ENCODE data around the gene CMTM3. TPM values are rescaled to one million over a fixed set of nuclear protein-coding genes. Genes with fewer than 3 reads are reported as not detected.
"Not testable (repeated sequence)": the region's sequence is repeated elsewhere in the genome, so short reads cannot be mapped to it uniquely, and the experiment has no call there.

Gene CMTM3
- 38.6 TPM for polyA plus RNA-seq (2013, experiment 1 of 2)
- 48.1 TPM for polyA plus RNA-seq (2013, experiment 2 of 2)

GRCh38 chr16:66604376-66605176 lies at the start of gene CMTM3:
TSS of gene CMTM3 (plus strand) at chr16:66604704. CDS start at chr16:66604806, 102 bp downstream.
- peak within 1 kb of the TSS; percentile 72; the same call in 1 of the 2 replicates for H3K27ac ChIP-seq (ENCODE audit: low read depth, low read length)
- peaks cover 10% of the 10 kb centered on the region for H3K4me1 ChIP-seq (ENCODE audit: insufficient read depth, low read length)
- WGBS = under 1% methylated on average over 92 of the region's 96 CpGs
- peak within 1 kb of the TSS; percentile 92 for H3K4me3 ChIP-seq (ENCODE audit: low read length)
- peak within 1 kb of the TSS; percentile 80 for H3K9ac ChIP-seq (ENCODE audit: low read depth, low read length)
- peaks cover 9% of the 10 kb centered on the region; the same call in 1 of the 2 replicates for H3K36me3 ChIP-seq (ENCODE audit: insufficient read depth, low read length)
- peaks cover 5% of the 10 kb centered on the region; the same call in 1 of the 2 replicates for H3K9me3 ChIP-seq (ENCODE audit: insufficient read depth, low read depth, low read length)
- H3K27me3 ChIP-seq (ENCODE audit: insufficient read depth, low read length) = no peaks in the 10 kb centered on the region

DNA sequence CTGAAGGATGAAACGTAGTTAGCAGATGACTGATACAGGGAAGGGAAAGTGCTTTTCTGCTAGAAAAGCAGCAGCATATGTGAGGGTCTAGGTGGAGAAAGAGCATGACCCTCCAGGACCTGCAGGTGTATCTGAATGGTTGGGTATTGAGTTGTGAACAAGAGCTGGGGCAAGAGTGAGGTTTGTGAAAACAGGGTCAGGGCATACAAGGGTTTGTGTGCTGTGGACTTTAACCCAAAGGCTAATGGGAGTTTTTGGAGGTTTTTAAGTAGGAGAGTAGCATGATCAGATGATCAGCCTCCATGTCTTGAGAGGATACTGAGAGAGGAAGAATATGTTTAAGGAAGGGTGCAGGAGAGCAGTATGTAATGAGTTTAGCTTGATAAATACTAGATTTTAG lies 44.4 kb upstream of the CMTM3 start:
- H3K27me3 ChIP-seq (ENCODE audit: insufficient read depth, low read length) = no peaks in the 10 kb centered on the region
- 94% methylated on average over 1 of the region's 1 CpG for WGBS
- no peaks in the 10 kb centered on the region for H3K4me1 ChIP-seq (ENCODE audit: insufficient read depth, low read length)
- peaks cover 6% of the 10 kb centered on the region; the same call in 1 of the 2 replicates for H3K36me3 ChIP-seq (ENCODE audit: insufficient read depth, low read length)
- no peak overlapping the region for H3K9ac ChIP-seq (ENCODE audit: low read depth, low read length)
- H3K9me3 ChIP-seq (ENCODE audit: insufficient read depth, low read depth, low read length) = no peaks in the 10 kb centered on the region
- no peak overlapping the region for H3K27ac ChIP-seq (ENCODE audit: low read depth, low read length)
- H3K4me3 ChIP-seq (ENCODE audit: low read length) = no peak overlapping the region

- Histone ChIP-seq H3K9ac (ENCODE audit: low read depth, low read length) (no peak overlapping the region), H3K9me3 (ENCODE audit: insufficient read depth, low read depth, low read length) (no peaks in the 10 kb centered on the region), H3K27me3 (ENCODE audit: insufficient read depth, low read length) (no peaks in the 10 kb centered on the region), H3K4me3 (ENCODE audit: low read length) (no peak overlapping the region), H3K27ac (ENCODE audit: low read depth, low read length) (no peak overlapping the region), H3K36me3 (ENCODE audit: insufficient read depth, low read length) (peaks cover 6% of the 10 kb centered on the region; the same call in 1 of the 2 replicates), H3K4me1 (ENCODE audit: insufficient read depth, low read length) (no peaks in the 10 kb centered on the region)
- 92% methylated on average over 2 of the region's 3 CpGs for WGBS
These were observed 43.0 kb upstream of the CMTM3 start for GRCh38 chr16:66561381-66562080.

DNA sequence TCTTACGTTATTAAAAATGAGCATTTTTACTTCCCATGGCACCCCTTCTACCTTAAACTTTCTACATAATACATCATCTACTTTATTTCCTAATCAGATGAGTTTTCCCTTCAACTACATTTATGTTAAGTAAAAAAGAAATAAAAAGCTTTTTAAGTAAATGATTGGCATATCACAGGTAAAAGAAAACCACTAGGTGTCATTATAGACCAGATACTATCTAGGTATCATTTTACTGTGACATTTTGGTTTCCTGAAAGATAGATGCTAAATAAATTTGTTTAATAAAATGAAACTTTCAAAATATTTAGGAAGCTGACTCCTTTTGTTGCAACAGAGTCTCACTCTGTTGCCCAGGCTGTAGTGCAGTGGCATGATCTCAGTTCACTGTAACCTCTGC lies 42.1 kb upstream of the CMTM3 start:
- no peak overlapping the region for H3K9ac ChIP-seq (ENCODE audit: low read depth, low read length)
- no peak overlapping the region for H3K4me3 ChIP-seq (ENCODE audit: low read length)
- H3K4me1 ChIP-seq (ENCODE audit: insufficient read depth, low read length) = no peaks in the 10 kb centered on the region
- H3K27me3 ChIP-seq (ENCODE audit: insufficient read depth, low read length) = no peaks in the 10 kb centered on the region
- no peaks in the 10 kb centered on the region for H3K9me3 ChIP-seq (ENCODE audit: insufficient read depth, low read depth, low read length)
- H3K36me3 ChIP-seq (ENCODE audit: insufficient read depth, low read length) = peaks cover 6% of the 10 kb centered on the region; the same call in 1 of the 2 replicates
- H3K27ac ChIP-seq (ENCODE audit: low read depth, low read length) = no peak overlapping the region
- WGBS = 88% methylated on average over 1 of the region's 1 CpG

DNA sequence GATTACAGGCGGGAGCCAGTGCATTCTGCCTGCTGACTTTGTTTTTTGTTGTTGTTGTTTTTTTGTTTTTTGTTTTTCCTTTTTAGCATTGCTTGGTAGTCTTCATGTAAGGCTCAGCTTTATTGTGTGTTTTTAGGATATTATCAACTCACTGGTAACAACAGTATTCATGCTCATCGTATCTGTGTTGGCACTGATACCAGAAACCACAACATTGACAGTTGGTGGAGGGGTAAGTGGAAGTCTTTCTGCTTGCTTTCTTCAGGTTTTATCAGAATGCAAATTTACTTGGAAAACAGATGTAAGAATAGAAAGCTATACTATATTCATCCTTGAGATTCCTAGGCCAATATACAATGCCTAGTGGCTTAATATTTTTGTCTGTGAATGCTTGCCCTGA lies 41.5 kb upstream of the CMTM3 start:
- H3K4me1 ChIP-seq (ENCODE audit: insufficient read depth, low read length) = no peaks in the 10 kb centered on the region
- H3K36me3 ChIP-seq (ENCODE audit: insufficient read depth, low read length) = peaks cover 6% of the 10 kb centered on the region; the same call in 1 of the 2 replicates
- no peaks in the 10 kb centered on the region for H3K27me3 ChIP-seq (ENCODE audit: insufficient read depth, low read length)
- no peak overlapping the region for H3K27ac ChIP-seq (ENCODE audit: low read depth, low read length)
- no peak overlapping the region for H3K4me3 ChIP-seq (ENCODE audit: low read length)
- H3K9ac ChIP-seq (ENCODE audit: low read depth, low read length) = no peak overlapping the region
- 95% methylated on average over 2 of the region's 2 CpGs for WGBS
- no peaks in the 10 kb centered on the region for H3K9me3 ChIP-seq (ENCODE audit: insufficient read depth, low read depth, low read length)

DNA sequence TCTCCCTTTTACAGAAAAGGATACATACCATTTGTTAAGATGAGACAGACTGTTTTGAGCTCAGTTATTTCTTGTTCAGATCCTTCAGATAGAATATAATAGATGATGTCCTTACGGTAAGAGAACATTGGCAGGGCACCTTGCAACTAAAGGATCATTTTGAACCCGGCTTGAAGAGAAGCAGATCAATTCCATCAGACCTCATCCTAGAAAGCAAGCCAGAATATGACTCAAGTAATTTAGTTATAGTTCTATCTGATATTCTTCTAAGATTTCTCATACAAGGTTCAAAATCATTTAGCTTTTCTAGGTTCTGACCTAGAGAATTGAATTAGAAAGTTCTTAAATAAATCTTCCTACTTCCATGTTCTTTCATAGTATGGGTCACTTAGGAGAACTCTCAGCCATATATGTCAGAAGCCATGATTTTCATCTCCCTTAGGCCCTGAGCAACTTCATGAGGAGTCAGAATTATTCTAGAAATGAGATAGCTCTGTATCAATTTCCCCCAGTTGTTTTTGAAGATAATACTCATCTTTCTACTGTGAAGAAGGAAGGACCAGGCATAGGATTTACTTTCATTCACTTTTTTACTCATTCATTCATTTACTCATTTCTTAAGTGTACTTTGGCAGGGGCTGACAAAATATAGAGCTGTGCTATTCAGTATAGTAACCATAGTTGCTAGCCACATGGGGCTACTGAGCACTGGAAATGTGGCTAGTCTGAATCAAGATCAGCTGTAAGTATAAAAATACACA lies 40.8 kb upstream of the CMTM3 start:
- 100% methylated on average over 2 of the region's 2 CpGs for WGBS
- Histone ChIP-seq H3K27me3 (ENCODE audit: insufficient read depth, low read length) (no peaks in the 10 kb centered on the region), H3K4me1 (ENCODE audit: insufficient read depth, low read length) (no peaks in the 10 kb centered on the region), H3K4me3 (ENCODE audit: low read length) (no peak overlapping the region), H3K9ac (ENCODE audit: low read depth, low read length) (no peak overlapping the region), H3K9me3 (ENCODE audit: insufficient read depth, low read depth, low read length) (no peaks in the 10 kb centered on the region), H3K36me3 (ENCODE audit: insufficient read depth, low read length) (peaks cover 6% of the 10 kb centered on the region; the same call in 1 of the 2 replicates), H3K27ac (ENCODE audit: low read depth, low read length) (no peak overlapping the region)

DNA sequence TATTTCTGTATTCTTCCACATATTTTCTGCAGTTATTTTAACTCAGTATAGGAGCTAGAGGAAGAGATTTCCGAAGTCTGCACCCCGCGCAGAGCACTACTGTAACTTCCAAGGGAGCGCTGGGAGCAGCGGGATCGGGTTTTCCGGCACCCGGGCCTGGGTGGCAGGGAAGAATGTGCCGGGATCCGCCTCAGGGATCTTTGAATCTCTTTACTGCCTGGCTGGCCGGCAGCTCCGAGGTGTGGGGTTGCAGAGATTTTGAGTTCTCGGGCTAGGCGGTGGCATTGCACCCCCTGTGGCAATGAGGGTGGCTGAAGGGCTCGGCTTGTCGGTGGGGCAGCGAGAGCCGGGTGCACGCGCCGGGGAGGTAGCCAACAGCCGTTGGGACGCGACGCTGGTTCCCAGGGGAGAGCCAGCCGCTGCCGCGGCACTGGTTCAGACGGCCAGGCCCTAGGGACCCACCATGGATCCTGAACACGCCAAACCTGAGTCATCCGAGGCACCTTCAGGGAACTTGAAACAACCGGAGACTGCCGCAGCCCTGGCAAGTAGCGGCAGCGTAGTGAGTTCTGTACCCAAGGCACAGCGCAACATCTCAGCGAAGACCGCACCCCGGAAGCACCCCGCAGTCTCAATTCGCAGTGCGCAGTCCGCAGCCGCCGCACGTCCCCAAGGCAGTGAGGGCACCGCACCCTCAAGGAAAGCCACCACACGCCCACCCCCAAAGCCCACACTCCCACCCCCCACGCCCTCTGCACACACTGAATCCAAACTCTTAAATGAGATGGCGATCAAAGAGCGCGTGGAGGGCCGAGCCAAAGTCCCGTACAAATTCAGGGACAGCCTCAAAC lies 38.2 kb upstream of the CMTM3 start, which contains the start of gene CMTM1:
Gene CMTM1 (plus strand): TSS at position 389 of the 851 bp plus-strand sequence. CDS start 75 bp downstream, at position 464.
- Histone ChIP-seq H3K27ac (ENCODE audit: low read depth, low read length) (no peak within 1 kb of the TSS), H3K4me3 (ENCODE audit: low read length) (no peak within 1 kb of the TSS)

DNA sequence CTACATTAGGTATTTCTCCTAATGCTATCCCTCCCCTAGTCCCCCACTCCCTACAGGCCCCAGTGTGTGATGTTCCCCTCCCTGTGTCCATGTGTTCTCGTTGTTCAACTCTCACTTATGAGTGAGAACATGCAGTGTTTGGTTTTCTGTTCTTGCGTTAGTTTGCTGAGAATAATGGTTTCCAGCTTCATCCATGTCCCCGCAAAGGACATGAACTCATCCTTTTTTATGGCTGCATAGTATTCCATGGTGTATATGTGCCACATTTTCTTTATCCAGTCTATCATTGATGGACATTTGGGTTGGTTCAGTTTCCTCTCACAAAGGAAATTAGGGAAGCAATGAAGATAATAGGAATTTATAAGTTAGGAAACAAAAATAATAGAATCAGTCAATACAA lies 37.2 kb upstream of the CMTM3 start:
- H3K27me3 ChIP-seq (ENCODE audit: insufficient read depth, low read length); H3K9me3 ChIP-seq (ENCODE audit: insufficient read depth, low read depth, low read length); H3K4me1 ChIP-seq (ENCODE audit: insufficient read depth, low read length); H3K4me3 ChIP-seq (ENCODE audit: low read length); H3K9ac ChIP-seq (ENCODE audit: low read depth, low read length); H3K27ac ChIP-seq (ENCODE audit: low read depth, low read length); H3K36me3 ChIP-seq (ENCODE audit: insufficient read depth, low read length): not testable (repeated sequence)
- 100% methylated on average over 1 of the region's 3 CpGs for WGBS

More for the DNA sequence above, 38.2 kb upstream of the CMTM3 start, which contains the start of gene CMTM1:
- 94% methylated on average over 54 of the region's 54 CpGs for WGBS
- Histone ChIP-seq H3K27me3 (ENCODE audit: insufficient read depth, low read length) (no peaks in the 10 kb centered on the region), H3K4me1 (ENCODE audit: insufficient read depth, low read length) (no peaks in the 10 kb centered on the region), H3K9ac (ENCODE audit: low read depth, low read length) (no peak within 1 kb of the TSS), H3K36me3 (ENCODE audit: insufficient read depth, low read length) (peaks cover 6% of the 10 kb centered on the region; the same call in 1 of the 2 replicates), H3K9me3 (ENCODE audit: insufficient read depth, low read depth, low read length) (no peaks in the 10 kb centered on the region)

DNA sequence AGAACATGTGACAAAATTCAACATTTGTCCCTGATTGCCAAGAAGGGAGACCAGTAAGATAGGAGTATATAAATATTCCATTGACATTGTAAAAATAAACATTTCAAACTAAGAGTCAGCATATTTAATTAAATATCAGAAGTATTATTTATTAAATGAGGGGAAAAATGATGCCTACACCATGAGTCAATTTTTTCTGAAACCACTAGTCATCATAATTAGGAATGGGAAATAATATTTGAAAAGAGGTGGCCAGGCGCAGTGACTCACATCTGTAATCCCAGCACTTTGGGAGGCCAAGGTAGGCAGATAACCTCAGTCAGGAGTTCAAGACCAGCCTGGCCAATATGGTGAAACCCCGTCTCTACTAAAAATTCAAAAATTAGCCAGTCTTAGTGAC lies 36.1 kb upstream of the CMTM3 start:
- H3K27me3 ChIP-seq (ENCODE audit: insufficient read depth, low read length) = no peaks in the 10 kb centered on the region
- no peak overlapping the region for H3K4me3 ChIP-seq (ENCODE audit: low read length)
- no peak overlapping the region for H3K9ac ChIP-seq (ENCODE audit: low read depth, low read length)
- no peaks in the 10 kb centered on the region for H3K9me3 ChIP-seq (ENCODE audit: insufficient read depth, low read depth, low read length)
- 93% methylated on average over 2 of the region's 2 CpGs for WGBS
- no peak overlapping the region for H3K27ac ChIP-seq (ENCODE audit: low read depth, low read length)
- H3K36me3 ChIP-seq (ENCODE audit: insufficient read depth, low read length) = peaks cover 6% of the 10 kb centered on the region; the same call in 1 of the 2 replicates
- no peaks in the 10 kb centered on the region for H3K4me1 ChIP-seq (ENCODE audit: insufficient read depth, low read length)

- WGBS = 100% methylated on average over 1 of the region's 1 CpG
- Histone ChIP-seq H3K9me3 (ENCODE audit: insufficient read depth, low read depth, low read length) (no peaks in the 10 kb centered on the region), H3K27me3 (ENCODE audit: insufficient read depth, low read length) (no peaks in the 10 kb centered on the region), H3K27ac (ENCODE audit: low read depth, low read length) (no peak overlapping the region), H3K9ac (ENCODE audit: low read depth, low read length) (no peak overlapping the region), H3K36me3 (ENCODE audit: insufficient read depth, low read length) (no peaks in the 10 kb centered on the region), H3K4me3 (ENCODE audit: low read length) (no peak overlapping the region), H3K4me1 (ENCODE audit: insufficient read depth, low read length) (no peaks in the 10 kb centered on the region)
These were observed 35.4 kb upstream of the CMTM3 start for GRCh38 chr16:66569131-66569530.
